Measurements from ENCODE around the gene RAB7A. TPM values are rescaled to one million over a fixed set of nuclear protein-coding genes. Genes with fewer than 3 reads are reported as not detected.
"Not testable (repeated sequence)": the region's sequence is repeated elsewhere in the genome, so short reads cannot be mapped to it uniquely, and the experiment has no call there.

The RAB7A gene
- total RNA-seq, 2 experiments from 2014 or later, result 297 to 534 TPM

DNA sequence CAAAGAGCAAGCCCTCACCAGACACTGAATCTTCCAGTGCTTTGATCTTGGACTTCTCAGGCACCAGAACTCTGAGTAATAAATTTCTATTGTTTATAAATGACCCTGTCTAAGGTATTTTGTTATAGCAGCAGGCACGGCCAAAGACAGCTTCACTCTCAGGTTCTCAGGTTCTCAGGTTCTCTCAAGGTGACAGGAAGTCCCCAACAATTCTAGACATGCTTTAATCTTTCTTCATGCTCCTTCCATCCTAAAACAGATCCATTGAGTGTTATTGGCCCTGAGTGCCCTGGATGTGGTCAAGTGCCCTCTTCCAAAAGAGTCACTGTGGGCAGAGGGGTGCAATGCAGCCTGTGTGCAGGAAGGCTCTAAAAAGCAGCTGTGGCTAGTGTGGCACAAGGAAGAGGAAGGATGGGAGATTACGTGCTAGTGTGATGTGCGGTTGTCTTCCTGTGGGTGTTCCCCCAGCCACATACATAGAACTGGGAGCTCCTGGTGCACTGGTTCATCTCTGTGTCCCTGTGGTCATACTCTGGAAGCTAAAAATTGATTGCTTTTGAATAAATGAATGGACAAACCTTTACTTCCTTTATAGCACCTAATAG, 11.0 kb upstream of the RAB7A start:
- Mint-ChIP-seq H3K27ac (peak overlapping the region; percentile 83), H3K9me3 (ENCODE audit: low read depth) (no peaks in the 10 kb centered on the region), H3K27me3 (no peaks in the 10 kb centered on the region), H3K4me3 (no peak overlapping the region), H3K36me3 (ENCODE audit: low read depth) (no peaks in the 10 kb centered on the region), H3K4me1 (peaks cover 23% of the 10 kb centered on the region)
- peak; percentile 49 for DNase-seq
- CTCF ChIA-PET, result interaction anchor here (0.7 to 1.4 kb wide), 3 partner anchors 34 to 214 kb away, joined by 3 to 4 read pairs (median 4); no protein-coding TSS in a partner anchor
- peak; percentile 85 for ATAC-seq
- POLR2A ChIA-PET, result no interaction called here
- intact Hi-C loops (cut with DNase I, micrococcal nuclease), result no loop called here

GRCh38 chr3:128718892-128719291, 7.1 kb upstream of the RAB7A start:
- peak; percentile 44 for DNase-seq
- H3K9me3 Mint-ChIP-seq (ENCODE audit: low read depth); H3K27me3 Mint-ChIP-seq; POLR2A ChIA-PET; H3K27ac Mint-ChIP-seq; ATAC-seq; intact Hi-C loops (cut with DNase I, micrococcal nuclease); H3K4me3 Mint-ChIP-seq; H3K36me3 Mint-ChIP-seq (ENCODE audit: low read depth): not testable (repeated sequence)
- peaks cover 23% of the 10 kb centered on the region for H3K4me1 Mint-ChIP-seq
- CTCF ChIA-PET, result interaction anchor here (0.7 to 1.7 kb wide), 3 partner anchors 8 to 160 kb away, joined by 3 to 6 read pairs (median 3); no protein-coding TSS in a partner anchor

- no peak overlapping the region for H3K27ac Mint-ChIP-seq
- peaks cover 30% of the 10 kb centered on the region for H3K4me1 Mint-ChIP-seq
- DNase-seq (no peak), ATAC-seq (no peak)
- intact Hi-C loops (cut with DNase I, micrococcal nuclease), result loop anchor here in 1 of 2 experiments (10.0 kb wide), 1 partner anchor 1126 kb away; the partner anchor contains the start of genes MCM2 and TPRA1
- H3K36me3 Mint-ChIP-seq (ENCODE audit: low read depth), result peaks cover 3% of the 10 kb centered on the region
- ChIA-PET CTCF (no interaction called here), POLR2A (no interaction called here)
- H3K4me3 Mint-ChIP-seq, result no peak overlapping the region
- H3K27me3 Mint-ChIP-seq, result no peaks in the 10 kb centered on the region
- no peaks in the 10 kb centered on the region for H3K9me3 Mint-ChIP-seq (ENCODE audit: low read depth)
These were observed 5.1 kb upstream of the RAB7A start for GRCh38 chr3:128720891-128721290.

DNA sequence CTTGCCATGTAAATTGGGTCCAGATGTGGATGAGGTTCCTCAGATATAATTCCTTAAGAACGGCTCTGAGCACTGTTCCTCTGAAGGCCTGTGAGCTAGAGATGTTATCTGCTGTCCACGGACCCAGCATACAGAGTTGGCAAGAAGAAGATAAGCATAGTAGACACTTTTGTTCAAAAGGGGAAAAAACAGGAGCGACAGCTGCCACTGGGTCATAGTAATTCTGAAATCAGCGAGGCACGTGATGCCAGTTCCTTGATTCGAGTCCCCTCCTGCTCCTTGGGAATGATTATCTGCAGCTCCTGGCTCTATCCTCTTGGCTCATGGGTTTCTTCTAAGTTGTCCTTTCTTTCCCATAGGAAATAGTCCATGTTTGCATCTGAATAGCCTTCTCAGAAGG, 2.5 kb upstream of the RAB7A start:
- no peak overlapping the region for H3K4me3 Mint-ChIP-seq
- no peak for DNase-seq
- ChIA-PET CTCF (no interaction called here), POLR2A (no interaction called here)
- no peaks in the 10 kb centered on the region for H3K27me3 Mint-ChIP-seq
- H3K36me3 Mint-ChIP-seq (ENCODE audit: low read depth), result peaks cover 18% of the 10 kb centered on the region
- peaks cover 30% of the 10 kb centered on the region for H3K4me1 Mint-ChIP-seq
- ATAC-seq, result no peak
- H3K27ac Mint-ChIP-seq, result no peak overlapping the region
- intact Hi-C loops (cut with DNase I, micrococcal nuclease), result loop anchor here in 1 of 2 experiments (10.0 kb wide), 1 partner anchor 1129 kb away; the partner anchor contains the start of genes MCM2 and TPRA1
- H3K9me3 Mint-ChIP-seq (ENCODE audit: low read depth), result no peaks in the 10 kb centered on the region

DNA sequence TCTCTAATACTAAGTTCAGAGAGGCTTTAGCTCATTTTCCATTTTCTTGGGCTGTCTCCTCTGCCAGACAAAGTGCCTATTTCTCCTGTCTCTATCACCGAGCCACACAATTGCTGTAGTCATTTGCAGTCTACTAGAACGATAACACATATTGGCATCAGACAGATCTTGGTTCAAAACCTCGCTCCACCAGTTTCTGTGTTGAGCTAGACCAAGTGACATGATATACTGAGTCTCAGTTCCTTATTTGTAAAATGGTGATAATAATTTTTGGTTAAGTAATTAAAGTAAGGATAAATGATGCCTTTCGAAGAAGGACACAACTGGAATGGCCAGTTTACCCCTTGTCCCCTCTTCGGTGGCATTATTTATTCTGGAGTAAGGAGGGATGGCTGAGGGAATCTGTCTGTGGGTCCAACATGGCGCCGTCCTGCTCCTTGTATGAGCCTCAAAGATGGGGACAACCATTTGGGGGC, 398 bp upstream of the RAB7A start:
- Mint-ChIP-seq H3K4me3 (peak overlapping the region; percentile 89), H3K4me1 (peaks cover 46% of the 10 kb centered on the region), H3K9me3 (ENCODE audit: low read depth) (no peaks in the 10 kb centered on the region), H3K27me3 (no peaks in the 10 kb centered on the region), H3K27ac (peak overlapping the region; percentile 92), H3K36me3 (ENCODE audit: low read depth) (peaks cover 27% of the 10 kb centered on the region)
- intact Hi-C loops (cut with DNase I, micrococcal nuclease), result loop anchor here (1.0 to 10.0 kb wide), 12 partner anchors 45 to 1131 kb away; partner anchors contain the start of genes RPN1 (in 2 of the 2), ACAD9 (in 1 of the 2), CNBP (in 1 of the 2) and MCM2 (in 1 of the 2)
- ATAC-seq (no peak), DNase-seq (no peak)
- ChIA-PET POLR2A (interaction anchor here (0.8 to 1.0 kb wide), 2 partner anchors 46 to 63 kb away, joined by 3 read pairs; no protein-coding TSS in a partner anchor), CTCF (interaction anchor here (0.9 to 6.9 kb wide), 5 partner anchors 22 to 72 kb away, joined by 3 to 29 read pairs (median 4); no protein-coding TSS in a partner anchor)

DNA sequence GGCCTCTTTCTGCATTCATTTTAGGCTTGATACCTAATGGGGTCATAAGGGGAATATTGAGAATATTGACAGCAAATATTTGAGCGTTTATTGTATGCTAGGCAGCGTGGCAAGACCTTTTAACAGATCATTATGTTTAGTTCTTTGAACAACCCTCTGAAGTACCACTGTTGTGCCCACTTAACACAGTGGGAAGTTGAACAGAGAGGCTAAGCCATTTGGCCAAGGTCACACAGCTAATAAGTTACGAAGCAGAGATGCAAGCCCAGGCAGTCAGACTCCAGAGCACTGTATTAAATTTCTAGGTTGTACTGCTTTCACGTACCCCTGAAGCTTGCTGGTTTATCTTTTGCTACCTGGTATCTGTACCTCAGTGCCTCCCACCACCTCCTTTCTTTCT, 1.1 kb downstream of the RAB7A start:
- Mint-ChIP-seq H3K4me3 (peak overlapping the region; percentile 89), H3K9me3 (ENCODE audit: low read depth) (no peaks in the 10 kb centered on the region), H3K36me3 (ENCODE audit: low read depth) (peaks cover 29% of the 10 kb centered on the region), H3K4me1 (peaks cover 58% of the 10 kb centered on the region), H3K27ac (peak overlapping the region; percentile 74), H3K27me3 (no peaks in the 10 kb centered on the region)
- intact Hi-C loops (cut with DNase I, micrococcal nuclease), result loop anchor here (2.0 to 10.0 kb wide), 4 partner anchors 75 to 1132 kb away; partner anchors contain the start of genes CNBP (in 1 of the 2), MCM2 (in 1 of the 2), RPN1 (in 1 of the 2) and TPRA1 (in 1 of the 2)
- ATAC-seq (no peak), DNase-seq (no peak)
- ChIA-PET POLR2A (interaction anchor here (1.0 to 1.4 kb wide), 3 partner anchors 47 to 78 kb away, joined by 5 to 7 read pairs (median 7); no protein-coding TSS in a partner anchor), CTCF (interaction anchor here (0.6 to 6.9 kb wide), 5 partner anchors 8 to 72 kb away, joined by 3 to 29 read pairs (median 4); no protein-coding TSS in a partner anchor)

- ChIA-PET POLR2A (interaction anchor here (1.3 to 1.4 kb wide), 2 partner anchors 47 to 61 kb away, joined by 7 read pairs; no protein-coding TSS in a partner anchor), CTCF (interaction anchor here (0.6 to 6.9 kb wide), 4 partner anchors 8 to 72 kb away, joined by 3 to 29 read pairs (median 5); no protein-coding TSS in a partner anchor)
- peak overlapping the region; percentile 74 for H3K27ac Mint-ChIP-seq
- peak overlapping the region; percentile 89 for H3K4me3 Mint-ChIP-seq
- no peaks in the 10 kb centered on the region for H3K27me3 Mint-ChIP-seq
- peaks cover 62% of the 10 kb centered on the region for H3K4me1 Mint-ChIP-seq
- H3K36me3 Mint-ChIP-seq (ENCODE audit: low read depth), result peaks cover 31% of the 10 kb centered on the region
- intact Hi-C loops (cut with DNase I, micrococcal nuclease), result loop anchor here (2.0 to 10.0 kb wide), 4 partner anchors 75 to 1133 kb away; partner anchors contain the start of genes CNBP (in 1 of the 2), MCM2 (in 1 of the 2), RPN1 (in 1 of the 2) and TPRA1 (in 1 of the 2)
- ATAC-seq, result no peak
- no peaks in the 10 kb centered on the region for H3K9me3 Mint-ChIP-seq (ENCODE audit: low read depth)
- DNase-seq, result no peak
These were observed 1.5 kb downstream of the RAB7A start for GRCh38 chr3:128727485-128727884.

GRCh38 chr3:128727996-128728395, 2.0 kb downstream of the RAB7A start:
- POLR2A ChIA-PET, result interaction anchor here (1.3 to 1.4 kb wide), 2 partner anchors 48 to 60 kb away, joined by 7 read pairs; no protein-coding TSS in a partner anchor

GRCh38 chr3:128728521-128728920, 2.5 kb downstream of the RAB7A start:
- not testable (repeated sequence) for H3K9me3 Mint-ChIP-seq (ENCODE audit: low read depth); H3K27me3 Mint-ChIP-seq; DNase-seq; ATAC-seq
- POLR2A ChIA-PET, result interaction anchor here (1.2 kb wide), 1 partner anchor 76 kb away, joined by 4 read pairs; no protein-coding TSS in a partner anchor
- peaks cover 73% of the 10 kb centered on the region for H3K4me1 Mint-ChIP-seq
- CTCF ChIA-PET, result interaction anchor here (0.6 to 6.9 kb wide), 5 partner anchors 47 to 583 kb away, joined by 3 to 29 read pairs (median 3); no protein-coding TSS in a partner anchor
- peak overlapping the region; percentile 47 for H3K27ac Mint-ChIP-seq
- intact Hi-C loops (cut with DNase I, micrococcal nuclease), result loop anchor here (5.0 to 10.0 kb wide), 3 partner anchors 74 to 1134 kb away; partner anchors contain the start of genes CNBP (in 1 of the 2), MCM2 (in 1 of the 2) and TPRA1 (in 1 of the 2)
- H3K36me3 Mint-ChIP-seq (ENCODE audit: low read depth), result peaks cover 39% of the 10 kb centered on the region
- peak overlapping the region; percentile 89 for H3K4me3 Mint-ChIP-seq

More at GRCh38 chr3:128727996-128728395, 2.0 kb downstream of the RAB7A start:
- intact Hi-C loops (cut with DNase I, micrococcal nuclease), result loop anchor here (2.0 to 10.0 kb wide), 4 partner anchors 74 to 1133 kb away; partner anchors contain the start of genes CNBP (in 1 of the 2), MCM2 (in 1 of the 2), RPN1 (in 1 of the 2) and TPRA1 (in 1 of the 2)
- no peak for DNase-seq
- Mint-ChIP-seq H3K4me1 (peaks cover 67% of the 10 kb centered on the region), H3K27me3 (no peaks in the 10 kb centered on the region), H3K4me3 (peak overlapping the region; percentile 89), H3K9me3 (ENCODE audit: low read depth) (no peaks in the 10 kb centered on the region), H3K36me3 (ENCODE audit: low read depth) (peaks cover 35% of the 10 kb centered on the region), H3K27ac (peak overlapping the region; percentile 74)
- CTCF ChIA-PET, result interaction anchor here (0.6 to 6.9 kb wide), 4 partner anchors 48 to 584 kb away, joined by 3 to 29 read pairs (median 5); no protein-coding TSS in a partner anchor
- no peak for ATAC-seq

- Mint-ChIP-seq H3K9me3 (ENCODE audit: low read depth) (no peaks in the 10 kb centered on the region), H3K27me3 (no peaks in the 10 kb centered on the region), H3K4me3 (peak overlapping the region; percentile 20), H3K36me3 (ENCODE audit: low read depth) (peaks cover 48% of the 10 kb centered on the region), H3K27ac (peak overlapping the region; percentile 38), H3K4me1 (peaks cover 79% of the 10 kb centered on the region)
- ChIA-PET CTCF (interaction anchor here (0.6 to 6.9 kb wide), 7 partner anchors 8 to 65 kb away, joined by 3 to 29 read pairs (median 3); no protein-coding TSS in a partner anchor), POLR2A (interaction anchor here (0.7 to 2.1 kb wide), 3 partner anchors 29 to 79 kb away, joined by 3 to 7 read pairs (median 7); no protein-coding TSS in a partner anchor)
- no peak for ATAC-seq
- intact Hi-C loops (cut with DNase I, micrococcal nuclease), result loop anchor here in 1 of 2 experiments (1.0 kb wide), 1 partner anchor 58 kb away; no protein-coding TSS in a partner anchor
- DNase-seq, result no peak
These were observed 4.5 kb downstream of the RAB7A start for GRCh38 chr3:128730471-128730870.
